B cell (primary cell): ENCODE measurements around the gene ZIC4.

Experiments
- CTCF ChIP-seq: fragments of 200-600 bp; IDR thresholded peaks from one replicate; pipeline ENCODE4 v1.8.0; 2022; ENCODE audit warnings: antibody characterized with exemption, mild to moderate bottlenecking
- EZH2 ChIP-seq: IDR thresholded peaks from 2 replicates; pipeline ENCODE4 v1.6.1; 2012; ENCODE audit warnings: borderline replicate concordance, low read depth, mild to moderate bottlenecking, moderate library complexity, low read length; ENCODE audit not compliant: insufficient read depth, poor library complexity, severe bottlenecking

- no peak for TF ChIP-seq CTCF
- no peak for TF ChIP-seq EZH2
These were observed 16.5 kb upstream of the ZIC4 start for GRCh38 chr3:147422601-147423536.
